Activated T-cell treated with anti-CD3 and anti-CD28 coated beads, Interleukin-2, amount 50 U/mL, for 24 hours (primary cell): ENCODE measurements around the gene CCNI2.

Source experiments
- DNase-seq: peaks from one replicate; pipeline ENCODE4 v3.0.0-alpha.2; 2020
- H3K27ac Mint-ChIP-seq: 2 replicates; pipeline ENCODE4 v1.8.0; 2020; ENCODE audit warnings: mild to moderate bottlenecking, mixed read lengths
- H3K27me3 Mint-ChIP-seq: 2 replicates; pipeline ENCODE4 v1.8.0; 2020; ENCODE audit warnings: mixed read lengths
- H3K36me3 Mint-ChIP-seq: 2 replicates; pipeline ENCODE4 v1.8.0; 2020; ENCODE audit warnings: low read depth, mixed read lengths
- H3K4me1 Mint-ChIP-seq: 2 replicates; pipeline ENCODE4 v1.8.0; 2020; ENCODE audit warnings: low read depth, mixed read lengths
- H3K4me3 Mint-ChIP-seq: 2 replicates; pipeline ENCODE4 v1.8.0; 2020; ENCODE audit warnings: mild to moderate bottlenecking, moderate library complexity, mixed read lengths
- H3K9me3 Mint-ChIP-seq: 2 replicates; pipeline ENCODE4 v1.8.0; 2020; ENCODE audit warnings: mixed read lengths

The CCNI2 gene

GRCh38 chr5:132742158-132742557, 5.1 kb upstream of the CCNI2 start:
- Mint-ChIP-seq H3K4me1 (peaks cover 13% of the 10 kb centered on the region), H3K27me3 (no peaks in the 10 kb centered on the region), H3K4me3 (no peak overlapping the region), H3K36me3 (no peaks in the 10 kb centered on the region), H3K27ac (no peak overlapping the region), H3K9me3 (no peaks in the 10 kb centered on the region)
- no peak for DNase-seq

GRCh38 chr5:132742626-132743025, 4.6 kb upstream of the CCNI2 start:
- H3K4me1 Mint-ChIP-seq, result peaks cover 10% of the 10 kb centered on the region
- no peak overlapping the region for H3K4me3 Mint-ChIP-seq
- no peaks in the 10 kb centered on the region for H3K27me3 Mint-ChIP-seq
- no peak for DNase-seq
- no peaks in the 10 kb centered on the region for H3K9me3 Mint-ChIP-seq
- H3K36me3 Mint-ChIP-seq, result no peaks in the 10 kb centered on the region
- H3K27ac Mint-ChIP-seq, result no peak overlapping the region

- H3K36me3 Mint-ChIP-seq, result peaks cover 11% of the 10 kb centered on the region
- H3K27me3 Mint-ChIP-seq, result no peaks in the 10 kb centered on the region
- H3K9me3 Mint-ChIP-seq, result no peaks in the 10 kb centered on the region
These were observed 2.6 kb upstream of the CCNI2 start for GRCh38 chr5:132744659-132745058.

DNA sequence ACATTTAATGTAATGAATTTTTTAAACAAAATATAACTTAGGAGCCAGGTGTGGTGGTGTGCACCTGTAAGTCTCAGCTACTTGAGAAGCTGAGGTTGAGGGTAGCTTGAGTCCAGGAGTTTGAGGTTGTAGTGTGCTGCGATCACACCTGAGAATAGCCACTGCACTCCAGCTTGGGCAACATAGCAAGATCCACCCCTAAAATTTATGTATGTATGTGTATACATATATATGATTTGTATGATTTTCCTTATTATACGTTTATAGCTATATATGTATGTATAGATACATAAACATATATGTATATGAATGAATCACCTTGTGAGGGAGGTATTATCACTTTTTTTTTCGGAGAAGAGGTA, 653 bp upstream of the CCNI2 start:
- peaks cover 25% of the 10 kb centered on the region for H3K4me1 Mint-ChIP-seq
- H3K4me3 Mint-ChIP-seq, result peak overlapping the region; percentile 73
- no peaks in the 10 kb centered on the region for H3K9me3 Mint-ChIP-seq
- peak overlapping the region; percentile 66 for H3K27ac Mint-ChIP-seq
- H3K27me3 Mint-ChIP-seq, result no peaks in the 10 kb centered on the region
- no peak for DNase-seq
- H3K36me3 Mint-ChIP-seq, result peaks cover 25% of the 10 kb centered on the region

More at GRCh38 chr5:132744659-132745058, 2.6 kb upstream of the CCNI2 start:
- Mint-ChIP-seq H3K27ac (no peak overlapping the region), H3K4me3 (no peak overlapping the region), H3K4me1 (peaks cover 6% of the 10 kb centered on the region)
- DNase-seq, result no peak

DNA sequence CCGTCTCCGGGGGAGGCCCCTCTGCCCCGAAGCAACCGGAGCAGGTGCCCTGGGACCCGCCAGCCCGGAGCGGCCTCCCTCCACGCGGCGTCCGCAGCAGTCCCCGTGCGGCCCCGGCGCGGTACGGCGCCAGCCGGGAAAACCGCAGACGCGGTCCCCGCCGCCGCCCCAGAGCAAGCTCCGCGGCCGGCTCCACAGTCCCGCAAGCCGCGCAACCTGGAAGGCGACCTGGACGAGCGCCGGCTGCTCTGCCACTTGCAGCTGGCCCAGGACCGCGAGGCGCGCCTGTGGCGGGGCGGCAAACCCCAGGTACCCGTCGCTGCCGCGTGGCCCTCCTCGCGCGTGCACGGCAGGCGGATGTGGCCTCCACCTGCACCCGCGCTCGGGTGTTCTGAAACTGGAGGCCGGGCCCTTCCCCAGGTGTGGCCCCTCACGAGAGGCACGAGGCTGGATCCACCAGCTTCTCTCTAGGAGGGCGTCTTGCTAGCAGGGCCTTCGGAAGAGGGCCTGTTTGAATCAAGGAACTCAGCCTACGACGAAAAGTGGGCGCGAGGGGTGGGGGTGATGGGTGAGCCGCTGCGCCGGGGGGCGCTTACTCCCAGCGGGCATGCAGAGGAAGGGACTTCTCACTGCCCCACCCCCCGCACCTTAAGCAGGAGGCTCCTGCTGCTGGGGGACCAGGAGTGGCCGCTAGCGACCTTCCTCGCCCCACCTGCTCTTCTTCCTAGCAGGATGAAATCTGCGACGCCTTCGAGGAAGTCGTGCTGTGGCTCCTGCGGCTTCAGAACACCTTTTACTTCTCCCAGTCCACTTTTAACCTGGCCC, 602 bp downstream of the CCNI2 start:
- H3K9me3 Mint-ChIP-seq, result no peaks in the 10 kb centered on the region
- H3K36me3 Mint-ChIP-seq, result peaks cover 38% of the 10 kb centered on the region
- DNase-seq, result peak; percentile 75
- H3K27me3 Mint-ChIP-seq, result no peaks in the 10 kb centered on the region
- no peak overlapping the region for H3K27ac Mint-ChIP-seq
- H3K4me1 Mint-ChIP-seq, result peaks cover 36% of the 10 kb centered on the region
- peak overlapping the region; percentile 53 for H3K4me3 Mint-ChIP-seq

DNA sequence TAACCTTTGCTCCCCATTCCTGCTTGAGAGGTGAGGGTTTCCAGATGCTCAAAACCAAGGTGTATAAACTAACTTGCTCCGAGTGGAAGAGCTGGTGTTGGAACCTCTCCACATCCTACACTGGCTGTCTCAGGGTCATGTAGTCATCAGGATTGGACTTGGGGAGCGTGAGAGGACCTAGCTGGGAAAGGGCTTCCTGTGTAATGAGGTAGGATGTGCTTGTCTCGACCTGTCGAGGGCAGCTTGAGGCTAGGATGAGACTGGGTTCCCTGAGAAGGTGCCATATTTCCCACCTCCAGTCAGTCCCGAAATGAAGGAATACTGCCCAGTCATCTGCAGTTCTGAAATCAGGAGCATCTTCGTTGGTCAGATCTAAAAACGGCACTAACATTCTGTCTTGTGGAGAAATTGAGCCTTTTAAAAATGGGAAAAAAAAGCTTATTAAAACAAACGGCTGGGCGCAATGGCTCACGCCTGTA, 1.3 kb downstream of the CCNI2 start:
- Mint-ChIP-seq H3K9me3 (no peaks in the 10 kb centered on the region), H3K27ac (peak overlapping the region; percentile 68), H3K36me3 (peaks cover 41% of the 10 kb centered on the region), H3K4me3 (peak overlapping the region; percentile 53), H3K4me1 (peaks cover 41% of the 10 kb centered on the region), H3K27me3 (no peaks in the 10 kb centered on the region)
- no peak for DNase-seq

DNA sequence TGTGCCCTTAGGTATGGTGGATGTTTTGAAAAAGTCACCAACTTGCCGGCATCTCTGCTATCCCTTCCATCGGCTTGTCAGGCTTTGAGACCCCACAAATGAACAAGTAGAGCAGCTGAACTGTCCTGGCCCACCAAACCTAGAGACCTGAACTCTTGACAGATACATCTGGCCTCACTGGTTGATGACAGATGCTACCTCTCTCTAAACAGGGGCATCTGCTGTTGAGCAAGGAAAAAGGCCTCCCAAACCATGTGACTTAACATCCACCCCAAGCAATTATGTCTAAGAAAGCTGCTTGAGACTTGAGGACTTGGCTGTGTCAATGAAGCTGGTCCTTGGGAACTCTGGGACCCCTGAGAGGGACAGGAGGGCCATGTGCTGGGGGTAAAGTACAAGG, 2.3 kb downstream of the CCNI2 start:
- H3K36me3 Mint-ChIP-seq, result peaks cover 47% of the 10 kb centered on the region
- no peak for DNase-seq
- no peaks in the 10 kb centered on the region for H3K27me3 Mint-ChIP-seq
- H3K27ac Mint-ChIP-seq, result no peak overlapping the region
- H3K4me3 Mint-ChIP-seq, result no peak overlapping the region
- H3K9me3 Mint-ChIP-seq, result no peaks in the 10 kb centered on the region
- peaks cover 47% of the 10 kb centered on the region for H3K4me1 Mint-ChIP-seq

DNA sequence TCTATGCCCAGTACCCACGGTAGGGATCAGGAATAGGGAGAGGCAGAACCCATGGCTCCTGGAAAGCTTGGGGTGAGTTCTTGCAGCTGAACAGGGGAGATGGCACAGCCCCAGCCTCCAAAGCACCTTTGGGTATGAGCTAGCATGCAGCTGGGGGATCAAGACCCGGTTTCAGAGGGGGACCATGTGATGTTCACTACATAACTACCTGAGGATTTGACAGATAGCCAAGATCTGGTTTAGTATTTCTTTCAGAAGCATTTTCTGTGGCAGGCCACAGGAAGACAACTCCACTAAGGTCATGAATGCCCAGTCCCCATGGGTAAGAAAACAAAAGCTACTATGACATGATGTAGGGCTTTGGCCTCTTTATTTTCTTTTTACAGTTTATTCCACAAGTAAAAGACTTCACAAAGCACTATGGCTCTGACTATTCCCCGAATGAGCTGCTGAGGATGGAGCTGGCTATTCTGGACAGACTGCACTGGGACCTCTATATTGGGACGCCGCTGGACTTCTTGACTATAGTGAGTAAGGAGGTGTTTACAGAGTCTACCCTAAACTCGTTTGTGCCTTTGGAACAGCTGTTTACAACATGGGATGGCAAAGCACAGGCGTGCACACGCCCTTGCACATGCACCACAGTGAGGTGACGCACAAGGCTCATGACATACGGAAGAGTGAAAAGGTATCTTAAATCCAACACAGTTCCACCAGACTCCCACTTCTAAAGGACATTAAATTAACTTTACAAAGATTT, 3.4 kb downstream of the CCNI2 start:
- no peak overlapping the region for H3K4me3 Mint-ChIP-seq
- H3K27ac Mint-ChIP-seq, result peak overlapping the region; percentile 81
- peaks cover 47% of the 10 kb centered on the region for H3K36me3 Mint-ChIP-seq
- H3K9me3 Mint-ChIP-seq, result no peaks in the 10 kb centered on the region
- H3K4me1 Mint-ChIP-seq, result peaks cover 54% of the 10 kb centered on the region
- DNase-seq, result no peak
- no peaks in the 10 kb centered on the region for H3K27me3 Mint-ChIP-seq

GRCh38 chr5:132751444-132751843, 4.2 kb downstream of the CCNI2 start:
- Mint-ChIP-seq H3K9me3 (no peaks in the 10 kb centered on the region), H3K36me3 (peaks cover 47% of the 10 kb centered on the region), H3K27ac (peak overlapping the region; percentile 81), H3K4me1 (peaks cover 54% of the 10 kb centered on the region), H3K4me3 (no peak overlapping the region), H3K27me3 (no peaks in the 10 kb centered on the region)
- DNase-seq, result no peak

- Mint-ChIP-seq H3K27ac (peak overlapping the region; percentile 81), H3K9me3 (no peaks in the 10 kb centered on the region), H3K4me1 (peaks cover 52% of the 10 kb centered on the region), H3K27me3 (no peaks in the 10 kb centered on the region), H3K4me3 (no peak overlapping the region), H3K36me3 (peaks cover 47% of the 10 kb centered on the region)
- no peak for DNase-seq
These were observed 4.8 kb downstream of the CCNI2 start for GRCh38 chr5:132751971-132752580.

DNA sequence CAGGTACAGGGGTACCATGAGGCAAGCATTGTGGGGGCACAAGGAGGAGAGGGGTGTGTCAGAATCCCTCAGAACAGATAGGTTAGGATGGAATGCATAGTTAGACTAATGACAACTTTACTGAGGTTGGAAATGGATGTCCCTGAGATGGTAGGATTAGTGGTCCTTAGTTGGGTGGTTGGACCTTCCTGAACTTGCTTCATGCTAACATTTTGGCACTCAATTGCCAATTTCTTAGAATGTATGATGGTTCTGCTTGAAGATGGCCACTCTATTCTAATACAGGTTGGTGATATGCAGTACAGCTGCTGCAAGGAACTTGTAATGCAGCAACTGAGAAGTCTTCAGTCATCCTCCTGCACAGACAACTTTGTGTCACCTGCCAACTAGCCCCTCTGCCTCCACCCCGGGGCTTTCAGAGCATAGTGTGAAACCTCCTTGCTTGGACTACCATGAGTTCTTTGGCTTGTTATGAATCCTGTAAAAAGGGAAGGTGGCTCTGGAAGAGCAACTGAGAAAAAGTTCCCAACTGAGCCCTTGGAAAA, 5.4 kb downstream of the CCNI2 start:
- peaks cover 52% of the 10 kb centered on the region for H3K4me1 Mint-ChIP-seq
- no peak for DNase-seq
- H3K4me3 Mint-ChIP-seq, result no peak overlapping the region
- no peaks in the 10 kb centered on the region for H3K9me3 Mint-ChIP-seq
- H3K27ac Mint-ChIP-seq, result peak overlapping the region; percentile 81
- peaks cover 47% of the 10 kb centered on the region for H3K36me3 Mint-ChIP-seq
- no peaks in the 10 kb centered on the region for H3K27me3 Mint-ChIP-seq

DNA sequence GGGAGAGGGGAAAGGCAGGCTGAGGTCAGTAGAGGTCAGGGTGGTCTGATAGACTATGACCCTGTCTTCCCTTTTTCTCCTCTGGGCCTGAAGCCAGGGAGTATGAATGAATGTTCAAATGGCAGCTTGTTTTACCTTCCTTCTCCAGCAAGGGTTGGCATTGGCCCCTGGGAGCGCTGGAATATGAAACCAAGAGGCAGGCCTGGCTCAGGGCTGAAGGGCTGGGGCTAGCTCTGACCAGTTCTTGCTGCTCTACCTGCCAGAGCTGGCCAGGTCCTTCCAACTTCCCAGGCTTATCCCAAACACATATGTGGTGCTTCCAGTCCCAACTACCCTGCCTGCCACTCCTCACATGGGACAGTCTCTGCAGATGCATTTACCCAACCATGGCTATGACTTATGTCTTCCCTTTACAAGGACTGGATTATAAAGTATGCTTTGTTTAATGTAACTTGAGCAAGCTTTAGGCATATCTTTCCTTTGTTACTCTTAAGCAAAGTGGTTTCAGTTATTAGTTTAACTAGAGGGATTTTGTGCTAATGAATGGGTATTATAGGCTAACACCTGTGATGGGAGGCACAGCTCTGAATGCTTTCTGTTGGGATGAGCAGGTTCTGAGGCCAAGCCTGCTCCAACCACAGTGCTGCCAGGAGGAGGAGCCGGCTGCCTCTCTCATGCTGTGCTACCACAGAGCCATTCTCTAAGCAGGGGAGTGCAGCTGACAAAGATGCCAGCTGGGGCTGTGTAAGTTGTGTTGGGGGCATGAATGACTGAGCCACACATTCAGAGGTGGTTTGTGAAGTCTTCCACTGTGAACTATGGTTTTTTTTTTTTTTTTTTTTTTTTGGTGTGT, 6.1 kb downstream of the CCNI2 start:
- no peaks in the 10 kb centered on the region for H3K9me3 Mint-ChIP-seq
- DNase-seq, result peak; percentile 26
- H3K4me1 Mint-ChIP-seq, result peaks cover 52% of the 10 kb centered on the region
- peak overlapping the region; percentile 2 for H3K27ac Mint-ChIP-seq
- H3K27me3 Mint-ChIP-seq, result no peaks in the 10 kb centered on the region
- H3K36me3 Mint-ChIP-seq, result peaks cover 47% of the 10 kb centered on the region
- no peak overlapping the region for H3K4me3 Mint-ChIP-seq

DNA sequence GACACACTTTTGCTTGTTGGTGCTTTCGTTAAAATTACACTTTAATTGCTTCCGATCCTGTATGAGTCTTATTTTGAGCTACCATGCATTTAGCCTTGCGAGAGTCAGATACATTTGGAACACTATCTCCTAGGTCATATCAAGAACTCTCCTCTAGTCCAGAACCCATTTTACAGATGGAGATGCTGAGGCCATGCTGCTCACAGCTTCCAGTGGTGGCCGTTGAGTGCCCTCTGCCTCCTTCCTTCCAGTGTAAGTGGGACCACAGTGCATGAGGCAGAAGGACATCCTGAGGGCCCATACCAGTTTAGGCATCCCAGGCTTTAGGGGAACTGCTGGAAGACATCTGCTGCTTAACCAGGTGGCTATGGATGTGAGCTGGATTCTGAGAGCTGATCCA, 6.9 kb downstream of the CCNI2 start:
- peaks cover 48% of the 10 kb centered on the region for H3K4me1 Mint-ChIP-seq
- no peaks in the 10 kb centered on the region for H3K9me3 Mint-ChIP-seq
- H3K27me3 Mint-ChIP-seq, result no peaks in the 10 kb centered on the region
- H3K27ac Mint-ChIP-seq, result no peak overlapping the region
- DNase-seq, result peak; percentile 24
- H3K36me3 Mint-ChIP-seq, result peaks cover 47% of the 10 kb centered on the region
- H3K4me3 Mint-ChIP-seq, result no peak overlapping the region

DNA sequence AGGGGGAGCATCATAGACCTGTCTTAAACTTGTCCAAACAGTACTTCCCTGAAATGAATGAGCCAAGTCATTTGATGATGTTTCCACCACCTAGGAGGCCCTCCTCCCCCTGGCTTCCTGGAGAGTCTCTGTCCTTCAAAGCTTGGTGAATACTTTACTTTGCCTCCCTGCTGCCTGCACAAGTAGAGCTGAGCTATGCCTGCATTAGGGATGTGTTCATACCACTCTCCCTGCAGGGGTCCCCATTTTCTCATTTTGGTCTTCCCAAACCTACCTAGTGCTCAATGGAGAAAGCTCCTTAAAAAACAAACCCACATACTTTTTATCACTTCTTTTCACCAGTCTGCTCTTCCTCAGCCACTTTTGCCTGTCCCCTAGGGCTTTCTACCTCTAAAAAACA, 7.7 kb downstream of the CCNI2 start:
- Mint-ChIP-seq H3K27me3 (no peaks in the 10 kb centered on the region), H3K4me1 (peaks cover 45% of the 10 kb centered on the region), H3K27ac (no peak overlapping the region), H3K9me3 (no peaks in the 10 kb centered on the region), H3K36me3 (peaks cover 42% of the 10 kb centered on the region), H3K4me3 (no peak overlapping the region)
- DNase-seq, result peak; percentile 25
